IgD-negative memory B cell (primary cell): Measurements from ENCODE around the gene FOXN3. TPM values are rescaled to one million over a fixed set of nuclear protein-coding genes. Genes with fewer than 3 reads are reported as not detected.
"Not testable (repeated sequence)": the region's sequence is repeated elsewhere in the genome, so short reads cannot be mapped to it uniquely, and the experiment has no call there.

Experiments
- H3K27ac Mint-ChIP-seq, 3 donors: one replicate each; pipeline ENCODE4 v1.8.0; 2020 to 2022; ENCODE audit warnings: mild to moderate bottlenecking in 3 of 3, mixed read lengths in 3 of 3, moderate library complexity in 1 of 3
- H3K27me3 Mint-ChIP-seq: one replicate; pipeline ENCODE4 v1.8.0; 2021; ENCODE audit warnings: mixed read lengths
- H3K36me3 Mint-ChIP-seq: one replicate; pipeline ENCODE4 v1.8.0; 2020; ENCODE audit warnings: mild to moderate bottlenecking, mixed read lengths
- H3K4me1 Mint-ChIP-seq, 3 donors: one replicate each; pipeline ENCODE4 v1.8.0; 2020 to 2022; ENCODE audit warnings: mixed read lengths in 3 of 3, mild to moderate bottlenecking in 1 of 3
- H3K4me3 Mint-ChIP-seq, 4 donors: one replicate each; pipeline ENCODE4 v1.8.0; 2020 to 2022; ENCODE audit warnings: mild to moderate bottlenecking in 4 of 4, mixed read lengths in 4 of 4, moderate library complexity in 3 of 4
- H3K9me3 Mint-ChIP-seq, 3 donors: one replicate each; pipeline ENCODE4 v1.8.0; 2020 to 2021; ENCODE audit warnings: mixed read lengths in 3 of 3, mild to moderate bottlenecking in 1 of 3
- polyA plus RNA-seq: library from polyadenylated mRNA; unstranded; fragments of 300-500 nt; fragmentation: Illumina TruSeq; gene quantifications from one replicate; pipeline ENCODE4 v1.2.3, GENCODE V29; 2021

Gene FOXN3
- polyA plus RNA-seq, 1 donor from 2014 or later: 62.5 TPM

DNA sequence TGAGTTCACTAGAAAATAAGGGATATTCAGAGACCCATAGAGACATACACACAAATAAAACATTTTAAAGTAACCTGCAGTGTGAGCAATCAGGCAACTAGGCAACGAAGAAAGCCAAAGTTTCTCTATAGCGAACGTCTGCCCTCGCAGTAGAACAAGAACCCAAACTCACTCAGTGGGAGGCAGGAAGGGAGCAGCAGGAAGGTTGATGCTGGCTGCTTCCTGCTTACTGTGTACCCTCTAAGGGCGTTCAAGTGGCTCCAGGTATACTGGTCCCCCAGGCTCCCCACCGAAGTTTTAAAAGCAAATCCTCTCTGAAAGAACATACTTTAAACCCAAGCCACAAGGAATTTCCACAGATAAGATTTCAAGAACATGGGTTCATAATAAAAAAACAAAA is 249.3 kb downstream of the FOXN3 start:
- H3K4me1 Mint-ChIP-seq: peaks cover 9 to 24% (median 23%) of the 10 kb centered on the region in 3 donors
- H3K36me3 Mint-ChIP-seq: peaks cover 11% of the 10 kb centered on the region
- H3K27ac Mint-ChIP-seq: no peak overlapping the region

GRCh38 chr14:89166633-89167032 is 250.4 kb downstream of the FOXN3 start:
- Mint-ChIP-seq H3K9me3 (peaks cover 0 to 7% (median 2%) of the 10 kb centered on the region in 3 donors), H3K4me3 (peak overlapping the region in 1 of 4 donors; percentile 32), H3K27me3 (no peaks in the 10 kb centered on the region), H3K36me3 (peaks cover 8% of the 10 kb centered on the region), H3K27ac (peak overlapping the region in 1 of 3 donors; percentile 56), H3K4me1 (peaks cover 9 to 24% (median 23%) of the 10 kb centered on the region in 3 donors)

More for the DNA sequence above, 249.3 kb downstream of the FOXN3 start:
- Mint-ChIP-seq H3K4me3 (no peak overlapping the region), H3K9me3 (peaks cover 0 to 7% (median 2%) of the 10 kb centered on the region in 3 donors), H3K27me3 (no peaks in the 10 kb centered on the region)

DNA sequence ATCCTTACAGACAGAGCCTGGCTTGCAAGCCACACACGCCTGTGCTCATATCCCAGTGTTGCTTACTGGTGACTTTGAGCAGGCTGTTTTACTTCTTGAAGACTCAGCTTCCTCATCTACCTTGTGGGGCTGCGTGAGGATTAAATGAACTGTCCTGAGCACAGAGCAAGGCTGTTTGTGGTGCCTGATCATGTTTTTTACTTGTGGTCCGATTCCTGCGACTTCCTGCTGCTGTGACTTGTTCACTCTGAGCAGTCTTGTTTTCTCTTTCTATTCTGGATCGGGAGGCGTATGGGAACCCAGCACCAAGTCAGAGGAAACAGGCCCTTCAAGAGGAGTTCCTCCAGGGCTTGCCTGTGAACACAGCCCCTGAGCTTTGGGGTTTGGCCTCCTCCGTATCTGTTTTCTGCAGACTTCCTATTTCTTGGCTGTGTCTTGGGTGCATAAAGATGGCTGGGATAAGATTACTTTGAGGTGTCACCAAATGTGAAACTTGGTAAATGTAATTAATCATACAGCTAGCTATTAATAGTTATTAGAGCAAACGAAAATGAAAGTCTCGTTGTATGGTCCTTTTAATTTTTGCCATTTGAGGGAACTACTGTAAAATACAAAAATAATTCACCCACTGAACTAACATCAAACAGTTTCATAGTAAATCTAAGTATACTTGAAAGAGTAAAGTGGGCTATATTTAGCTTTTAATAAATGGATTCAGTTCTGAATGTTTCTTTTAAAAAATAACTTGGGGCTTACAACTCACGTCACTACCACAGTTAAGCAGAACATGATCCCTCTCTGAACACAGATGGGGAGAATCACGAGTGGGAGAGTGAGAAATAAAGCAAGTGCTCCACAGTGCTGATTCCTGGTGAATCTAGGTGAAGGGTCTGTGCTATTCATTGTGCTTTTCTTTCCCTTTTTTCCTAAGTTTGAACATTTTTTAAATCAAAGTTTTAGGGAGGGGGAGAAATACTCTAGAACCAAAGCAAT is 251.5 kb downstream of the FOXN3 start:
- Mint-ChIP-seq H3K4me3 (peak overlapping the region; percentile 70 to 93 (median 84)), H3K4me1 (peaks cover 9 to 24% (median 21%) of the 10 kb centered on the region in 3 donors), H3K27ac (peak overlapping the region; percentile 35 to 95 (median 78)), H3K36me3 (peaks cover 4% of the 10 kb centered on the region), H3K27me3 (no peaks in the 10 kb centered on the region), H3K9me3 (peaks cover 0 to 7% (median 2%) of the 10 kb centered on the region in 3 donors)

DNA sequence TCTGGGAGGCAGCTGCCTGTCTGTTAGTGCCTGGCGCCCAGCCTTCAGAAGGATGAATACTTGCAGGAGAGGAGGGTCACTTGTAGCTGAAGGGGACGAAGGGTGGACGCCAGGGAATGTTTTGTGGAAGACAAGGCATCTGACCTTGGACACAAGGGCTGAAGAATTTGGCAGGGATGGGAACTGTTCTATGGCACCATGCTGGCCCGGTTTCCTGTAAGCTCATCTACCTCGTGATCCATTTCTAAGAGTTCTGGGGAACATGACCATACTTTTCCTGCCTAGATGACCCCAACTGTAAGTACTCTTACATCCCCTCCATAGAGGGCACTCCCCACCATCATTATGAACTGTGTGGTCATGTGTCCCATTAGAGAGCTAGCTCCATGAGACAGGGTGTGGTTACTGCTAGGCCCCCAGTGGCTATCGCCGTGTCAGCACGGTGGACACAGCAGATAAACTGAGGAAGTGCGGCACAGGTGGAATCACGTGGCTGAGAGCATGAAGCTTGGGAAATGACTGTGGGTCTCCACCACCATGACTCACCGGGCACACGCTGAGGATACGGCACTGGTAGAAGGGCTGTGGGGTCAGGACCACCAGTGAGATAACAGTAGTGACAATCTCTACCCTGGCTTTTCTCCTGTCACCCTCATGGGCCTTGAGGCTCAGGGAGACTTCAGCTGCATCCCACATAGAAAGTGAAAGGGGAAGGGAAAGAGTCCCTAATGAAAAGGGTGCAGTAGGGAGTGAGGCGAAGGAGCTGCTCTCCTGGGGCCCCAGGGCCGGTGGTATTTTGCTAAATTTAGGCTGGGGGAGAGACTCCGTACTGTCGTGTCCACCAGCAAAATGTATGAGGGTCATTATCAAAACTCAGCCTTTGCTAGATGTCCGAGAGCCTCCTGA is 252.6 kb downstream of the FOXN3 start:
- Mint-ChIP-seq H3K27me3 (no peaks in the 10 kb centered on the region), H3K36me3 (peaks cover 4% of the 10 kb centered on the region), H3K9me3 (peaks cover 0 to 7% (median 2%) of the 10 kb centered on the region in 3 donors), H3K4me1 (peaks cover 9 to 24% (median 21%) of the 10 kb centered on the region in 3 donors), H3K27ac (peak overlapping the region; percentile 28 to 95 (median 82)), H3K4me3 (peak overlapping the region; percentile 70 to 93 (median 84))

GRCh38 chr14:89163031-89163636 is 253.9 kb downstream of the FOXN3 start:
- peaks cover 9 to 24% (median 21%) of the 10 kb centered on the region in 3 donors for H3K4me1 Mint-ChIP-seq
- peaks cover 3% of the 10 kb centered on the region for H3K36me3 Mint-ChIP-seq
- peaks cover 0 to 2% (median 0%) of the 10 kb centered on the region in 3 donors for H3K9me3 Mint-ChIP-seq
- no peaks in the 10 kb centered on the region for H3K27me3 Mint-ChIP-seq
- no peak overlapping the region for H3K4me3 Mint-ChIP-seq
- peak overlapping the region in 1 of 3 donors; percentile 16 for H3K27ac Mint-ChIP-seq

DNA sequence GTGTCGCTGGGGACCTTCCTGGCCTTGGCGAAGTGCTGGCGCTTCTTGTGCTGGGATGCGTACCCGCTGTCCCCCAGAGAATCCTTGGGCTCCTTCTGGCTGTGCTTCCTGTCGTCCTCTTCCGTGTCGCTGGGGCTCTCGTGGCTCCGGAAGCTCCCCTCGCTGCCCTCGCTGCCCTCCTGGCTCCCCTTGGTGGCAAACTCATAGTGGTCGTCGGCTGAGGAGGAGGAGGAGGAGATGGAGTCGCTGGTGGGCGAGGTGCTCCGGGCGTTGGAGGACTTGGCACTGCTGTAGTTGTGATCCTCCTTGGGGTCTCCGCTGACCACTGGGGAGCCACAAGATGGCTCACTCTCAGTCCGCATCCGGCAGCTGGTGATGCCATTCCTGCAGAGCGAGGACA is 254.4 kb downstream of the FOXN3 start:
- H3K27me3 Mint-ChIP-seq: no peaks in the 10 kb centered on the region
- H3K36me3 Mint-ChIP-seq: peaks cover 3% of the 10 kb centered on the region
- H3K4me1 Mint-ChIP-seq: peaks cover 9 to 24% (median 21%) of the 10 kb centered on the region in 3 donors
- peak overlapping the region in 1 of 3 donors; percentile 16 for H3K27ac Mint-ChIP-seq
- H3K4me3 Mint-ChIP-seq: no peak overlapping the region
- H3K9me3 Mint-ChIP-seq: no peaks in the 10 kb centered on the region

GRCh38 chr14:89160437-89160836 is 256.6 kb downstream of the FOXN3 start:
- Mint-ChIP-seq H3K27ac (no peak overlapping the region), H3K9me3 (no peaks in the 10 kb centered on the region), H3K27me3 (no peaks in the 10 kb centered on the region), H3K4me1 (peaks cover 6 to 16% (median 15%) of the 10 kb centered on the region in 3 donors), H3K36me3 (peaks cover 8% of the 10 kb centered on the region), H3K4me3 (peak overlapping the region in 1 of 4 donors; percentile 70)

GRCh38 chr14:89158701-89159100 is 258.3 kb downstream of the FOXN3 start:
- Mint-ChIP-seq H3K27ac (no peak overlapping the region), H3K4me3 (no peak overlapping the region), H3K27me3 (no peaks in the 10 kb centered on the region), H3K36me3 (peaks cover 16% of the 10 kb centered on the region), H3K4me1 (no peaks in the 10 kb centered on the region), H3K9me3 (no peaks in the 10 kb centered on the region)

GRCh38 chr14:89158104-89158503 is 258.9 kb downstream of the FOXN3 start:
- H3K36me3 Mint-ChIP-seq: peaks cover 16% of the 10 kb centered on the region
- H3K27ac Mint-ChIP-seq, H3K27me3 Mint-ChIP-seq, H3K9me3 Mint-ChIP-seq, H3K4me1 Mint-ChIP-seq, H3K4me3 Mint-ChIP-seq: not testable (repeated sequence)

- Mint-ChIP-seq H3K4me3 (no peak overlapping the region), H3K9me3 (peaks cover 2 to 14% (median 13%) of the 10 kb centered on the region in 3 donors), H3K27me3 (no peaks in the 10 kb centered on the region), H3K27ac (no peak overlapping the region), H3K4me1 (peaks cover 0 to 4% (median 0%) of the 10 kb centered on the region in 3 donors), H3K36me3 (peaks cover 17% of the 10 kb centered on the region)
Observed at GRCh38 chr14:89155491-89155890, 261.5 kb downstream of the FOXN3 start.

DNA sequence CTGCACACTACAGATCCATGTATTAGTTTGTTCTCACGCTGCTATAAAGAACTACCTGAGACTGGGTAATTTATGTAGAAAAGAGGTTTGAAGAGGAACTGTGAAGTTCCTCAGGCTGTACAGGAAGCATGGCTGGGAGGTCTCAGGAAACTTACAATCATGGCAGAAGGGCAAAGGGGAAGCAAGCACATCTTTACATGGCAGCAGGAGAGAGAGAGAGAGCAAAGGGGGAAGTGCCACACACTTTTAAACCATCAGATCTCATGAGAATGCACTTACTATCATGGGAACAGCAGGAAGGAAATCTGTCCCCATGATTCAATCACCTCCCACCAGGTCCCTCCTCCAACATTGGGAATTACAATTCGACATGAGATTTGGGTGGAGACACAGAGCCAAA is 265.3 kb downstream of the FOXN3 start:
- Mint-ChIP-seq H3K27ac (peak overlapping the region in 1 of 3 donors; percentile 88), H3K9me3 (peaks cover 4 to 16% (median 13%) of the 10 kb centered on the region in 3 donors), H3K36me3 (peaks cover 15% of the 10 kb centered on the region)
- H3K27me3 Mint-ChIP-seq, H3K4me3 Mint-ChIP-seq, H3K4me1 Mint-ChIP-seq: not testable (repeated sequence)

DNA sequence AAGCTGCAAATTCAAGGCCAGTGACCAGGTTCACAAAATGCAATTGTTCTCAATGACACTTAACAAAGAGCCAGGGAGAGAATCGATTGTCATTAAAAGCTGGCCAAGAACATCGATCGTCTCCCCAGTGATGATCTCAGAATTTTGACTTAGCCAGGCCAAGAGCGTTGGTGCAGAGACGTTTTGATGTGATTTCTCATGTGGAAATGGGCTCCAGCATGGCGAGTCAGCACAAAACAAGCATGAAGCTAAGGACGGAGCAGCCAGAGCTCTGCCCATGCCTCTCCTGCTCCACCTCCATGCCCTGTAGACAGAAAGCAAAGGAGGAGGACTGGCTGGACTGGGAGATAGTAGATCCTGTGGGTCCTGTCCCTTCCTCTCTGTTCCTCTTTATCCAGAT is 270.8 kb downstream of the FOXN3 start:
- Mint-ChIP-seq H3K36me3 (no peaks in the 10 kb centered on the region), H3K4me3 (no peak overlapping the region), H3K9me3 (peaks cover 0 to 2% (median 2%) of the 10 kb centered on the region in 3 donors), H3K4me1 (peaks cover 0 to 7% (median 0%) of the 10 kb centered on the region in 3 donors), H3K27ac (no peak overlapping the region), H3K27me3 (peaks cover 4% of the 10 kb centered on the region)

GRCh38 chr14:89144642-89145041 is 272.4 kb downstream of the FOXN3 start:
- H3K27me3 Mint-ChIP-seq: peaks cover 4% of the 10 kb centered on the region
- no peak overlapping the region for H3K4me3 Mint-ChIP-seq
- H3K27ac Mint-ChIP-seq: peak overlapping the region in 1 of 3 donors; percentile 15
- H3K36me3 Mint-ChIP-seq: no peaks in the 10 kb centered on the region
- H3K9me3 Mint-ChIP-seq: peaks cover 0 to 2% (median 2%) of the 10 kb centered on the region in 3 donors
- H3K4me1 Mint-ChIP-seq: peaks cover 0 to 7% (median 0%) of the 10 kb centered on the region in 3 donors

DNA sequence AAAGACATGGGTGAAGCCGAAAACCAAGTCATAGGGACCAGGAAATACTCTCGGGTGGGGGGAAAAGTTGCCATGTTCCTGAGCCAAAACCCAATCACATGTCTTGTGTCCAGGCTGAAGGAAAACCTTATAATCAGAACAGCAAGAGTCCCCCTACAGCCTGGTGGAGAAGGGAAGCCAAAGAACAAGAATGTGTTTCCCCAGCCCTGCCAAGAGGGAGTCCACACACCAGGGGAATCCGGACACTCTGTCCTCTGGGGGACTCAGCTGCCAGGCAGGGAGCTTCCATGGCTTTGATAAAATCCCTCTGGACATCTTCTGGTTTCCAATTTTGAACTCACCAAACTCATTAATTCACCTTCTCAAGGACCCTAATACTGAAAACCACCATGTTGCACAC is 273.0 kb downstream of the FOXN3 start:
- Mint-ChIP-seq H3K27ac (no peak overlapping the region), H3K9me3 (peaks cover 0 to 2% (median under 1%) of the 10 kb centered on the region in 3 donors), H3K4me3 (no peak overlapping the region), H3K27me3 (peaks cover 4% of the 10 kb centered on the region), H3K4me1 (peaks cover 0 to 7% (median 0%) of the 10 kb centered on the region in 3 donors), H3K36me3 (no peaks in the 10 kb centered on the region)
